Thyroid gland (tissue), 4 donors: Measurements from ENCODE around the gene CACNA1D. TPM values are rescaled to one million over a fixed set of nuclear protein-coding genes. Genes with fewer than 3 reads are reported as not detected.
"Not testable (repeated sequence)": the region's sequence is repeated elsewhere in the genome, so short reads cannot be mapped to it uniquely, and the experiment has no call there.

Experiments
- DNase-seq, 2 donors: peaks; one replicate each; pipeline ENCODE4 v3.0.0-alpha.2; 2019
- H3K27ac ChIP-seq, 3 donors: fragments of 200-600 bp; sonication (generic); 1 replicate in 2 of 3; 2 replicates in 1 of 3; pipeline ENCODE4 v1.5.1; 2016 to 2019; ENCODE audit warnings: mild to moderate bottlenecking in 1 of 3, moderate library complexity in 1 of 3
- H3K27me3 ChIP-seq: fragments of 200-600 bp; sonication (generic); one replicate; pipeline ENCODE4 v1.5.1; 2019
- H3K36me3 ChIP-seq, 2 donors: fragments of 200-600 bp; sonication (generic); one replicate each; pipeline ENCODE4 v1.5.1; 2016 to 2019
- H3K4me1 ChIP-seq, 2 donors: fragments of 200-600 bp; sonication (generic); one replicate each; pipeline ENCODE4 v1.5.1; 2017 to 2019
- H3K4me3 ChIP-seq, 3 donors: fragments of 200-600 bp; sonication (generic); replicated peaks in 1 of 3; 1 replicate in 2 of 3; 2 replicates in 1 of 3; pipeline ENCODE4 v1.5.1; 2016; ENCODE audit warnings: mild to moderate bottlenecking in 1 of 3
- H3K9me3 ChIP-seq: fragments of 200-600 bp; sonication (generic); one replicate; pipeline ENCODE4 v1.5.1; 2017
- POLR2A ChIP-seq, 2 donors: fragments of 450-650 bp; IDR thresholded peaks; one replicate each; pipeline ENCODE4 v1.6.1; 2017; ENCODE audit warnings: antibody characterized with exemption in 2 of 2, mild to moderate bottlenecking in 2 of 2, moderate library complexity in 1 of 2
- WGBS, 2 donors: methylation state at CpG; one replicate each; pipeline ENCODE4 v1.1.5; 2017; 5-methylcytosine and 5-hydroxymethylcytosine counted together
- intact Hi-C: fragments of 100-400 bp; cut with DNase I; formaldehyde crosslinking; loops from one replicate; pipeline ENCODE4 v1.15.1; 2023
- total RNA-seq, 4 donors: library from RNA; depleted of rRNA; stranded (reverse); fragments of >200 nt; gene quantifications; one replicate each; pipeline ENCODE4 v1.2.3, GENCODE V29; 2016
- TF ChIP-seq, protein P1 (sequence below), 6 experiments: fragments of 200-600 bp in 3 of 6; fragments of 450-650 bp in 3 of 6; sonication (generic) in 3 of 6; IDR thresholded peaks; one replicate each; pipeline ENCODE4 v1.5.1; 2016 to 2019; ENCODE audit warnings: antibody characterized with exemption in 6 of 6, mild to moderate bottlenecking in 2 of 6, inconsistent platforms in 1 of 6, moderate library complexity in 1 of 6

Gene CACNA1D
- total RNA-seq, 4 donors from 2014 or later, result 7.1 to 46.1 (median 27.3) TPM

DNA sequence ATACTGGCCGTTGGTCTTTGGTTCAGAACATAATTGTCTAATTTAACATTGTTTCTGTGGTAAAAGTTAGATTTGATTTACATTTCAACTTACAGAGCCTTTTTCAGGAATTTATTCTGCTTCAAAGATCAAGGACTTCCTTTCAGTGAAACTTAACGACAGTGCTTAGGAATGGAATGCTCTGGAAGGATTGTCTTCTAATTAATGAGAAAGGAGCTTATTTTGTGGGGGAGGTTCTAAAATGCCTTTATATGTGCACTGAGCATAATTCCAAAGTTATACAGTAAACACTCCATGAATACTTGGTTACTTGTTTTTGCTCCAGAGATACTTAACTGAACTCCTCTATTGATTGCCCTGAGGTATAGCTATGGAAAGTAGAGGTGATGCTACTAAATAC, 75.7 kb downstream of the CACNA1D start:
- H3K27ac ChIP-seq, result no peak overlapping the region
- 47 to 55% methylated on average over 2 of the region's 2 CpGs for WGBS, 2 donors

DNA sequence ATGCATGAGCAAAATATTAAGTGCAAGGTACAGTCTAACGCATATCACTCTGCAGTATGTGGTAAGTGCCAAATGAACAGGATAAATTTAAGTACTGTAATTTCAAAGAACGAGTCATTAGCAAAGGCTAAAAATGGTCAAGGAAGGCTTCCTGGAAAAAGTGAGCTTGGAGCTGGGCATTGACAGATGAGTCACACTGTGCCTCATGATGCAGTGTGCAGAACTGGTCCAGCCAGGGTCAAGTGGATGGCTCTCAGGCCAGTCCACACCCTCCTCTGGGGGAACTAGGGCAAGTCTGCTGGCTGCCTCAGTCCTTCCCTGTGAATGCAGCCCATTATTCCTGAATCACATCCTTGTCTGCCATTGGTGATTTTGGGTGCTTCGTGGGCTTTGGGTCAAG, 76.3 kb downstream of the CACNA1D start:
- H3K4me1 ChIP-seq, result no peaks in the 10 kb centered on the region
- no peaks in the 10 kb centered on the region for H3K9me3 ChIP-seq
- no peaks in the 10 kb centered on the region for H3K27me3 ChIP-seq
- H3K27ac ChIP-seq, result no peak overlapping the region
- 84 to 94% methylated on average over 3 of the region's 3 CpGs for WGBS, 2 donors
- intact Hi-C loops, result no loop called here
- no peak for TF ChIP-seq POLR2A (IDR thresholded peaks at IDR 0.05)
- TF ChIP-seq, protein P1, sequence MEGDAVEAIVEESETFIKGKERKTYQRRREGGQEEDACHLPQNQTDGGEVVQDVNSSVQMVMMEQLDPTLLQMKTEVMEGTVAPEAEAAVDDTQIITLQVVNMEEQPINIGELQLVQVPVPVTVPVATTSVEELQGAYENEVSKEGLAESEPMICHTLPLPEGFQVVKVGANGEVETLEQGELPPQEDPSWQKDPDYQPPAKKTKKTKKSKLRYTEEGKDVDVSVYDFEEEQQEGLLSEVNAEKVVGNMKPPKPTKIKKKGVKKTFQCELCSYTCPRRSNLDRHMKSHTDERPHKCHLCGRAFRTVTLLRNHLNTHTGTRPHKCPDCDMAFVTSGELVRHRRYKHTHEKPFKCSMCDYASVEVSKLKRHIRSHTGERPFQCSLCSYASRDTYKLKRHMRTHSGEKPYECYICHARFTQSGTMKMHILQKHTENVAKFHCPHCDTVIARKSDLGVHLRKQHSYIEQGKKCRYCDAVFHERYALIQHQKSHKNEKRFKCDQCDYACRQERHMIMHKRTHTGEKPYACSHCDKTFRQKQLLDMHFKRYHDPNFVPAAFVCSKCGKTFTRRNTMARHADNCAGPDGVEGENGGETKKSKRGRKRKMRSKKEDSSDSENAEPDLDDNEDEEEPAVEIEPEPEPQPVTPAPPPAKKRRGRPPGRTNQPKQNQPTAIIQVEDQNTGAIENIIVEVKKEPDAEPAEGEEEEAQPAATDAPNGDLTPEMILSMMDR (IDR thresholded peaks at IDR 0.05), result no peak
- DNase-seq, result peak; percentile 33 to 44
- H3K36me3 ChIP-seq, result no peaks in the 10 kb centered on the region
- H3K4me3 ChIP-seq, result no peak overlapping the region

More for the DNA sequence above, 75.7 kb downstream of the CACNA1D start:
- H3K4me1 ChIP-seq, result no peaks in the 10 kb centered on the region
- intact Hi-C loops, result no loop called here
- no peaks in the 10 kb centered on the region for H3K27me3 ChIP-seq
- DNase-seq, result no peak
- no peaks in the 10 kb centered on the region for H3K9me3 ChIP-seq
- no peaks in the 10 kb centered on the region for H3K36me3 ChIP-seq
- H3K4me3 ChIP-seq, result no peak overlapping the region
- TF ChIP-seq, protein P1 (IDR thresholded peaks at IDR 0.05), result no peak
- TF ChIP-seq POLR2A (IDR thresholded peaks at IDR 0.05), result no peak

DNA sequence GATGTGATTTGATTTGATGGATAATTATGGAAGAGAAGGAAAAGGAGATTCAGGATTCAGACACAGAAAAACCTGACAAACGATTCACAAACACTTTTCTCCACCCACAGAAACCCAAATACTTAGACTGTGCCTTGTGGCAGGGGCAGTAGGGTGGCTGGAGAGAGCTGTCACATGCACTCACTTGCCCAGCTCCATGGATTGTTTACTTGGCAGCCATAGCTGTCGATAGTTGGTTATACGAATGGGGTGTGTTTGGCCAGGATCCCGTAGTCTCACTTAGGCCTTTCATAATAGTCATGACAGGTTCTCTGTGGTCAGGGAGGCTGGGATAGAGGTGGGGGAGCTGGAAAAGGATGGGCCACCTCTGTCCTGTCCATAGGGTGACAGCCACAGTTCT, 76.9 kb downstream of the CACNA1D start:
- Histone ChIP-seq H3K27me3 (no peaks in the 10 kb centered on the region), H3K9me3 (no peaks in the 10 kb centered on the region), H3K4me1 (no peaks in the 10 kb centered on the region), H3K27ac (no peak overlapping the region), H3K4me3 (no peak overlapping the region), H3K36me3 (no peaks in the 10 kb centered on the region)
- TF ChIP-seq POLR2A (IDR thresholded peaks at IDR 0.05), result no peak
- TF ChIP-seq, protein P1 (IDR thresholded peaks at IDR 0.05), result no peak
- intact Hi-C loops, result no loop called here
- DNase-seq, result peak in 1 of 2 donors; percentile 23
- WGBS, 2 donors, result 70 to 72% methylated on average over 4 of the region's 4 CpGs

DNA sequence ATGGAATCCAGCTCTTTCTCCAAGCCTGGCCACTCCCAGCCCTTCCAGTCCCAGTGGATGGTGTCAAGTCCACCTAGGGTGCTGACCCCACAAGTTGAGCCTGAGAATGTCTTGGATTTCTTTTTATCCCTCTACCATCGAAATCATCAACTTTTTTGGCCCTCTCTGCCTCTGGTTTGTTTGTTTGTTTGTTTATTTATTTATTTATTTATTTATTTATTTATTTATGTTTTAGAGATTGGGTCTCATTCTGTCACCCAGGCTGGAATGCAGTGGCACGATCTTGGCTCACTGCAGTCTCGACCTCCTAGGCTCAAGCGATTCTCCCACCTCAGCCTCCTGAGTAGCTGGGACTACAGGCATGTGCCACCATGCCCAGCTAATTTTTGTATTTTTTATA, 77.8 kb downstream of the CACNA1D start:
- intact Hi-C loops, H3K4me1 ChIP-seq, H3K4me3 ChIP-seq, DNase-seq, H3K36me3 ChIP-seq, H3K9me3 ChIP-seq, H3K27ac ChIP-seq, H3K27me3 ChIP-seq: not testable (repeated sequence)
- WGBS, 2 donors, result 91 to 94% methylated on average over 4 of the region's 4 CpGs

DNA sequence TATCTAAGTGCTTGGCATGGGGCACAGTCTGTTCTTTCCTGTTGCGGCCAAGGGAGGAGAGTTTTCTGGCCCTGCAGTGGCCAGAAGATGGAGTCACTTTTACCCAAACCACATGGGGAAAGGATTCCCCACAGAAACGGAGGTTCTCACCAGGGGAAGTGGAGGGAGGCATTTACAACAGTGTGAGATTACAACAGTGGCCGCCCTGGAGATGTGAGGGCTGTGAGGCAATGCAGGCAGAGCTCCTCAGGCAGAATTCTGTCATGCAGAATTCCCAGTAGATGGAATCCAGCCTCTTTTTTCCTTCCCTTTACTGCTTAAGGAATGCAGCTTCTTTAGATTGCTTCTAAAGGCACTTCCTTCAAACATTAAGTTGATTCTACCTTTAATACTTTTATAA, 83.1 kb downstream of the CACNA1D start:
- H3K27me3 ChIP-seq, result no peaks in the 10 kb centered on the region
- H3K4me1 ChIP-seq, result no peaks in the 10 kb centered on the region
- TF ChIP-seq, protein P1 (IDR thresholded peaks at IDR 0.05), result no peak
- no peak for TF ChIP-seq POLR2A (IDR thresholded peaks at IDR 0.05)
- intact Hi-C loops, result no loop called here
- no peaks in the 10 kb centered on the region for H3K36me3 ChIP-seq
- H3K9me3 ChIP-seq, result no peaks in the 10 kb centered on the region
- no peak overlapping the region for H3K4me3 ChIP-seq
- WGBS, 2 donors, result 72% methylated on average over 3 of the region's 3 CpGs
- DNase-seq, result no peak
- H3K27ac ChIP-seq, result no peak overlapping the region

DNA sequence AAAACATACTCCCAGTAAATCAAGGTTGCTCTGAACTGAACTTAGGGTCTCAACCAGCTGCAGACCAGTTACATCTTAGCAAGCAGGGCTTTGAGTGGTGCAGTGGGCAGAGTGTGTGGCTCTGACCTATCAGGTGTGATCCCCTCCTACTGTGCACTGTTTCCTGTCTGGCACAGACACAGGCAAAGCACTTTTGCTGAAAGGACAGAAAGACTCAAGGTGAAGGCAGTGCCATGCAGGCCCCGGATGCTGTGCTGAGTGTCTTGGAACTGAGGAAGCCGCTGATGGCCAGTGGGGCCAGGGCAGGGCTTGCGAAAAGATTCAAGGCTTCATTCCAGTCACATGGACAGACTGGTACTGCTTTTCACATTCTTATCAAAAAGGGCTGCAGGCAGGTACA, 85.2 kb downstream of the CACNA1D start:
- Histone ChIP-seq H3K4me3 (no peak overlapping the region), H3K4me1 (no peaks in the 10 kb centered on the region), H3K9me3 (no peaks in the 10 kb centered on the region), H3K36me3 (no peaks in the 10 kb centered on the region), H3K27me3 (no peaks in the 10 kb centered on the region), H3K27ac (no peak overlapping the region)
- DNase-seq, result no peak
- intact Hi-C loops, result no loop called here
- TF ChIP-seq, protein P1 (IDR thresholded peaks at IDR 0.05), result no peak
- no peak for TF ChIP-seq POLR2A (IDR thresholded peaks at IDR 0.05)
- 93 to 96% methylated on average over 3 of the region's 3 CpGs for WGBS, 2 donors
